ENCODE results near the gene SPAG7.

SPAG7 gene

GRCh38 chr17:4967539-4968485, at the start of gene SPAG7:
SPAG7 (minus strand) TSS chr17:4967817; CDS start chr17:4967804, 13 bp downstream.
- peak; percentile 88 to 91 for DNase-seq (ENCODE audit: low read depth in 1 of 2, low spot score in 1 of 2)

- DNase-seq (ENCODE audit: low read depth in 1 of 2, low spot score in 1 of 2): no peak
Measured at GRCh38 chr17:5014357-5014756, 46.7 kb upstream of the SPAG7 start.

- no peak for DNase-seq (ENCODE audit: low read depth in 1 of 2, low spot score in 1 of 2)
Measured at GRCh38 chr17:5011928-5012327, 44.3 kb upstream of the SPAG7 start.

GRCh38 chr17:5003214-5003867, 35.7 kb upstream of the SPAG7 start:
- DNase-seq (ENCODE audit: low read depth in 1 of 2, low spot score in 1 of 2): no peak

- no peak for DNase-seq (ENCODE audit: low read depth in 1 of 2, low spot score in 1 of 2)
Measured at GRCh38 chr17:5002121-5002788, 34.6 kb upstream of the SPAG7 start.

GRCh38 chr17:5000237-5000639, 32.6 kb upstream of the SPAG7 start:
- no peak for DNase-seq (ENCODE audit: low read depth in 1 of 2, low spot score in 1 of 2)

GRCh38 chr17:4999430-5000093, 31.9 kb upstream of the SPAG7 start:
- no peak for DNase-seq (ENCODE audit: low read depth in 1 of 2, low spot score in 1 of 2)

GRCh38 chr17:4998732-4999429, 31.3 kb upstream of the SPAG7 start:
- DNase-seq (ENCODE audit: low read depth in 1 of 2, low spot score in 1 of 2): no peak

- DNase-seq (ENCODE audit: low read depth in 1 of 2, low spot score in 1 of 2): no peak
Measured at GRCh38 chr17:4998027-4998731, 30.6 kb upstream of the SPAG7 start.

- peak; percentile 80 to 82 for DNase-seq (ENCODE audit: low read depth in 1 of 2, low spot score in 1 of 2)
Measured at GRCh38 chr17:4997302-4998026, 29.8 kb upstream of the SPAG7 start, which contains the start of the genes INCA1 and KIF1C. INCA1 (minus strand) TSS chr17:4997522; CDS start chr17:4994437, 3,085 bp downstream. KIF1C (plus strand) TSS chr17:4997950; CDS start chr17:5000247, 2,297 bp downstream.

GRCh38 chr17:4994081-4994595, 26.5 kb upstream of the SPAG7 start:
- no peak for DNase-seq (ENCODE audit: low read depth in 1 of 2, low spot score in 1 of 2)

- no peak for DNase-seq (ENCODE audit: low read depth in 1 of 2, low spot score in 1 of 2)
Measured at GRCh38 chr17:4987767-4988567, 20.4 kb upstream of the SPAG7 start.

GRCh38 chr17:4986951-4987766, 19.5 kb upstream of the SPAG7 start, which contains the start of gene CAMTA2:
CAMTA2 (minus strand) TSS chr17:4987675; CDS start chr17:4986222, 1,453 bp downstream.
- DNase-seq (ENCODE audit: low read depth in 1 of 2, low spot score in 1 of 2): peak; percentile 74 to 83

- no peak for DNase-seq (ENCODE audit: low read depth in 1 of 2, low spot score in 1 of 2)
Measured at GRCh38 chr17:4986403-4986802, 18.8 kb upstream of the SPAG7 start.

- DNase-seq (ENCODE audit: low read depth in 1 of 2, low spot score in 1 of 2): no peak
Measured at GRCh38 chr17:4982305-4982704, 14.7 kb upstream of the SPAG7 start.

GRCh38 chr17:4980644-4981216, 13.1 kb upstream of the SPAG7 start:
- DNase-seq (ENCODE audit: low read depth in 1 of 2, low spot score in 1 of 2): no peak

- no peak for DNase-seq (ENCODE audit: low read depth in 1 of 2, low spot score in 1 of 2)
Measured at GRCh38 chr17:4978726-4979125, 11.1 kb upstream of the SPAG7 start.

Measured in activated CD4-positive, alpha-beta T cell treated with anti-CD3 and anti-CD28 coated beads, Interleukin-2, amount 50 U/mL, for 24 hours (primary cell).